Mucosa of descending colon (tissue), 3 donors: ENCODE results near the gene OSCP1. TPM values are rescaled to one million over a fixed set of nuclear protein-coding genes. Genes with fewer than 3 reads are reported as not detected.
"Not testable (repeated sequence)": the region's sequence is repeated elsewhere in the genome, so short reads cannot be mapped to it uniquely, and the experiment has no call there.

Experiments
- ATAC-seq: fragments of 200-7000 bp; cut with Tn5 transposase; one replicate; pipeline ENCODE4 v1.9.1; 2020; ENCODE audit warnings: mild to moderate bottlenecking, moderate library complexity
- DNase-seq, 3 donors: peaks; one replicate each; pipeline ENCODE4 v3.0.0-alpha.2; 2020
- H3K36me3 ChIP-seq: fragments of 200-600 bp; one replicate; pipeline ENCODE4 v1.8.0; 2021; ENCODE audit warnings: low read depth, mild to moderate bottlenecking
- H3K4me1 ChIP-seq: fragments of 200-600 bp; one replicate; pipeline ENCODE4 v1.8.0; 2021; ENCODE audit warnings: low read depth, mild to moderate bottlenecking
- H3K4me3 ChIP-seq: fragments of 200-600 bp; one replicate; pipeline ENCODE4 v1.8.0; 2021; ENCODE audit warnings: mild to moderate bottlenecking
- H3K9me3 ChIP-seq: fragments of 200-600 bp; one replicate; pipeline ENCODE4 v1.8.0; 2021; ENCODE audit warnings: mild to moderate bottlenecking
- intact Hi-C, 2 donors: fragments of 100-400 bp; cut with DNase I in 1 of 2; cut with micrococcal nuclease in 1 of 2; formaldehyde crosslinking; loops; one replicate each; pipeline versions ENCODE4 v1.11.0 to v1.11.1; 2022; cut with DNase I, micrococcal nuclease
- total RNA-seq, 3 donors: library from RNA; stranded (reverse); fragmentation: NEBNext Ultra II Directional in 2 of 3; extraction: Animal tissue kit (Norgen Biotek cat#: 25700) in 2 of 3; gene quantifications; one replicate each; pipeline versions ENCODE4 v1.2.1 to v1.2.4, GENCODE V29; 2021 to 2023
- TF ChIP-seq, protein P1 (sequence below): fragments of 200-600 bp; IDR thresholded peaks from one replicate; pipeline ENCODE4 v1.8.0; 2022; ENCODE audit warnings: antibody characterized with exemption, mild to moderate bottlenecking
- donor health status: DM: no; HTN: no; CAD: no; lungs with moderate emphysema.
- donor health status: DM: no; HTN: no; CAD: no.
- donor health status: DM: no; HTN: yes; CAD: no.

Gene OSCP1
- total RNA-seq, 3 donors from 2014 or later, result 2.5 to 8.4 (median 3.7) TPM

DNA sequence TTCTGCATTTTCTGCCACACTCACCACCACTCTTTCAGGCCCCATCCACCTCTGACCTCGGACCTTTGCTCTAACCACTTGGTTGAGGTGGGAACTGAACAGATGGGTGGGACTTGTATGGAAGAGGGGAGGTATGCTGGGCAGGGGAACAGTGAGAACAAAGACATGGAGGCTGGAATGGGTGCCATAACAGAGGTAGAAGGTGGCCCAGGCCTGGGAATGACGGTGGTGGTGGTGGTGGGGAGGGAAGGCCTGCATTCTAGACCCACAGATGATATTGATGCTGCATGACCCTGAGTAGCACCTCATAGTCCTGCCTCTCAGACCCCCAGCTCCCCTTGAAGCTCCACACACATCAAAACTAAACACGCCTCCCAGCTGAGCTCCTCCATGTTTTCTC is 37.7 kb upstream of the OSCP1 start:
- Histone ChIP-seq H3K4me1 (no peaks in the 10 kb centered on the region), H3K4me3 (no peak overlapping the region), H3K36me3 (no peaks in the 10 kb centered on the region), H3K9me3 (no peaks in the 10 kb centered on the region)
- intact Hi-C loops, result no loop called here
- ATAC-seq, result no peak
- no peak for DNase-seq
- TF ChIP-seq, protein P1, sequence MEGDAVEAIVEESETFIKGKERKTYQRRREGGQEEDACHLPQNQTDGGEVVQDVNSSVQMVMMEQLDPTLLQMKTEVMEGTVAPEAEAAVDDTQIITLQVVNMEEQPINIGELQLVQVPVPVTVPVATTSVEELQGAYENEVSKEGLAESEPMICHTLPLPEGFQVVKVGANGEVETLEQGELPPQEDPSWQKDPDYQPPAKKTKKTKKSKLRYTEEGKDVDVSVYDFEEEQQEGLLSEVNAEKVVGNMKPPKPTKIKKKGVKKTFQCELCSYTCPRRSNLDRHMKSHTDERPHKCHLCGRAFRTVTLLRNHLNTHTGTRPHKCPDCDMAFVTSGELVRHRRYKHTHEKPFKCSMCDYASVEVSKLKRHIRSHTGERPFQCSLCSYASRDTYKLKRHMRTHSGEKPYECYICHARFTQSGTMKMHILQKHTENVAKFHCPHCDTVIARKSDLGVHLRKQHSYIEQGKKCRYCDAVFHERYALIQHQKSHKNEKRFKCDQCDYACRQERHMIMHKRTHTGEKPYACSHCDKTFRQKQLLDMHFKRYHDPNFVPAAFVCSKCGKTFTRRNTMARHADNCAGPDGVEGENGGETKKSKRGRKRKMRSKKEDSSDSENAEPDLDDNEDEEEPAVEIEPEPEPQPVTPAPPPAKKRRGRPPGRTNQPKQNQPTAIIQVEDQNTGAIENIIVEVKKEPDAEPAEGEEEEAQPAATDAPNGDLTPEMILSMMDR, result no peak

DNA sequence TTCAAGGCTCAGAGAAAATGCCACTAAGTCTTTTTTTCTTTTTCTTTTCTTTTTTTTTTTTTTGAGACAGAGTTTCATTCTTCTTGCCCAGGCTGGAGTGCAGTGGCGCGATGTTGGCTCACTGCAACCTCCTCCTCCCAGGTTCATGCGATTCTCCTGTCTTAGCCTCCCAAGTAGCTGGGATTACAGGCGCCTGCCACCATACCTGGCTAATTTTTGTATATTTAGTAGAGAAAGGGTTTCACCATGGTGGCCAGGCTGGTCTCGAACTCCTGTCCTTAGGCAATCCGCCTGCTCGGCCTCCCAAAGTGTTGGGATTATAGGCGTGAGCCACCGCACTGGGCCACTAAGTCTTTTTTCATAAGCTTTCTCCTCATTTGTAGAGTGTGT is 37.1 kb upstream of the OSCP1 start:
- H3K9me3 ChIP-seq, H3K4me1 ChIP-seq, H3K36me3 ChIP-seq, intact Hi-C loops, ATAC-seq, DNase-seq, H3K4me3 ChIP-seq: not testable (repeated sequence)

DNA sequence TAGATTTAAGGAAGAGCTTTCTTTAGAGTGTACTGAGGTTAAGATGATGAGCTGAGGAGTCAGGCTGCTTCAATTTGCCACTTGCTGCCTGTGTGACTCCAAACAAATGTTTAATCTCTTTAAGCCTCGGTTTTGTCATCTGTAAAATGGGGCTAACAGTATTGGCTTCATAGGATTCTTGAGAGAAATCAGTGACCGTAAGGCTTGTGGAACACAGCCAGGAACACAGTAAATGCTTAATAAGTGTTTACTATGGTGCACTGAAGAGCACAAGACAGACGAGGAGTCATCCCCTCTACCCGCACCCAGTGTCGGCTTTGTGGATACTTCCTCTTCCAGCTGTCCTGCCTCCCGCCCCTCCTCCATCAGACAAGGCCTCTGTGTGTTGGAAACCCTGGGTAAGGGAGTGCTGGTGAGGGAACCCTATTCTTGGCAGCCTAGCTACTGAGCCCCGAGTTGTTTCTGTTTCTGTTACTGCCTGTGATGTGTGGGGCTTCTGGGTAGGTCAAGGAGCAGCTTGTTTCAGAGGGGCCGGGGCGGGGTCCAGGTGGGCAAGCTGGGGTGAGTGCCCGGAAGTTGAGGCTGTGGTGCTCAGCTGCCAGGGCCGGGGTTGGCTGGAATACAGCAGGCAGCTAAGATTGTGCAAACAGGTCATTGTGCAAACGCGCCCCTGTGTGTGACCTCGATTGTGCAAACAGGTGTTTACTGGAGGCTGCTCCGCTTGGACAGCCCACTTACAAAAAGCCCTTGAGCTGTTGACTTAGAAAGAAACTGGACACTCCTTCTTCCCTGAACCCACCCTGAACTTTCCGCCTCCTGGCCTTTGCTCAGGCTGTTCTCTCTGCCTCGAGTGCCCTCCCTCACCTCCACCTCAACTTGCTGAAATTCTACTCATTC is 36.4 kb upstream of the OSCP1 start:
- Histone ChIP-seq H3K36me3 (no peaks in the 10 kb centered on the region), H3K9me3 (no peaks in the 10 kb centered on the region), H3K4me3 (no peak overlapping the region), H3K4me1 (no peaks in the 10 kb centered on the region)
- intact Hi-C loops, result no loop called here
- peak; percentile 82 for ATAC-seq
- peak; percentile 31 to 75 (median 41) for DNase-seq
- TF ChIP-seq, protein P1, result no peak

DNA sequence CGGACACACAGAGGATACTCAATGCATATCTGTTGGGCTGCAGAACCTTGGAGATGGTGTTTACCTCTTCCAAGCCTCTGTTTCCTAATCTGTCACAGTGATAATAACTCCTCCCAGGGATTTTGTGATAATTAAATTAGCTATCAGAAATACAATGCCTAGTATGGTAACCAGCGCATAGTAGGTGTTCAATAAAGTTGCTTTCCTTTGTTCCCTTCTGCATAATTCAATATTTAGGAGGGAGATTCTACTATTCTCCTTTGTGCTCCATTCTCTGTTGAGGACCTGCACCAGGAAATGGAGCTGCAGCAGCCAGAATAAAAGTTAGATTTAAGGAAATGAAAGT is 35.8 kb upstream of the OSCP1 start:
- DNase-seq (no peak), ATAC-seq (no peak)
- intact Hi-C loops, result no loop called here
- TF ChIP-seq, protein P1, result no peak
- Histone ChIP-seq H3K9me3 (no peaks in the 10 kb centered on the region), H3K4me1 (no peaks in the 10 kb centered on the region), H3K36me3 (no peaks in the 10 kb centered on the region), H3K4me3 (no peak overlapping the region)

DNA sequence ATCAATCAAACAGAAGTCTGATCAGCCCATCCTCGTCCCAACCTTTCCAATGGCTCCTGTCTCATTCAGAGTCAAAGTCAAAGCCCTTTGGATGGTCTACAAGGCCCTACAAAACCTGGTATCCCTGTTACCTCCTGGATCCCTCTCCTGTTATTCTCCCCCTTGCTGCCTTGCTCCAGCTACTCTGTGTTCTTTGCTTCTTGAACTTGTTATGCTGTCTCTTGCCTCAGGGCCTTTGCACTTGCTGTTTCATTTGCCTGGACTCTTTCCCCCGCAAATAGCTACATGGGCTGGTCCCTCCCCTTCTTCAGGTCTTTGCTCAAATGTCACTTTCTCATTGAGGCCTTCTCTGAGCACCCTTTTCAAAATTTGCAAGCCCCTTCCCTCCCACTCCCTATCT is 33.8 kb upstream of the OSCP1 start:
- intact Hi-C loops, result no loop called here
- H3K4me3 ChIP-seq, result no peak overlapping the region
- no peaks in the 10 kb centered on the region for H3K4me1 ChIP-seq
- H3K36me3 ChIP-seq, result no peaks in the 10 kb centered on the region
- H3K9me3 ChIP-seq, result no peaks in the 10 kb centered on the region
- no peak for ATAC-seq
- TF ChIP-seq, protein P1, result no peak
- DNase-seq, result no peak

DNA sequence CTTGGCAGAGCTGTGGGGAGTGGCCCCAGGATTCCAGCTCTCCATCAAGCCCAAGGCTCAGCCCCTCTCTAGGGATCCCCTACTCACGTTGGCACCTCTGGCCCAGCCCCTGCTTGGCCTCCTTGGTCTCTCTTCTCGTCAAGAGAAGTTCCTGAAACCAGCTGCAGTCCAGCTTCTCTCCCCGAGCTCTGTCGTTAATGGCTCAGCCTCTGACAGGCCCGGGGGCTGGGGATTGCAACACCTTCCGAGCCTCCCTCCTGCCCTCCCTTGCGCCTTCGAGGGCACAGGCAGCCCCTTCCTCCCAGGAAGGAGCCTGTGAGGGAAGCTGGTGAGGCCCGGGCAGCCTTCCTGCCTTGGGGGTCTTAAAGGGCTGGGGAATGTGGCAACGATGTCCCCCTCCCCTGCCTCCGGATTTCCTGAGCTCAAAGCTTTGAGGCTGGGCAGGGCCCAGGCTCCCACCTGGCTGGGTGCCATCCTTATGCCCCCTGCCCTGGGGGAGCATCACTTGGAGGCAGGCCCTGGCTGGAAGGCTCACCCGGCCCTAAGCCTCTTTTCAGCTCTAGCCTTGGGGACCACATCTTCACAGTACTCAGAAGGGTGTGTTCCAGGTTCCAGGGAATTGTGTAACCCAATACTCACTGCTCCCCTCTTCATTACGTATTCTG is 32.6 kb upstream of the OSCP1 start, which contains the start of gene CSF3R:
Gene CSF3R (minus strand): TSS at position 190 of the 665 bp plus-strand sequence. CDS start 3,417 bp downstream, outside the sequence.
- Histone ChIP-seq H3K9me3 (no peaks in the 10 kb centered on the region), H3K36me3 (no peaks in the 10 kb centered on the region), H3K4me1 (no peaks in the 10 kb centered on the region), H3K4me3 (no peak within 1 kb of the TSS)
- TF ChIP-seq, protein P1, result no peak
- DNase-seq (no peak), ATAC-seq (no peak)
- intact Hi-C loops, result no loop called here
